ENCODE measurements around the gene CCDC182.

GRCh38 chr17:57750109-57750871 lies 5.2 kb upstream of the CCDC182 start:
- no peak for TF ChIP-seq POLR2A (IDR thresholded peaks at IDR 0.05)
- TF ChIP-seq, protein P1, sequence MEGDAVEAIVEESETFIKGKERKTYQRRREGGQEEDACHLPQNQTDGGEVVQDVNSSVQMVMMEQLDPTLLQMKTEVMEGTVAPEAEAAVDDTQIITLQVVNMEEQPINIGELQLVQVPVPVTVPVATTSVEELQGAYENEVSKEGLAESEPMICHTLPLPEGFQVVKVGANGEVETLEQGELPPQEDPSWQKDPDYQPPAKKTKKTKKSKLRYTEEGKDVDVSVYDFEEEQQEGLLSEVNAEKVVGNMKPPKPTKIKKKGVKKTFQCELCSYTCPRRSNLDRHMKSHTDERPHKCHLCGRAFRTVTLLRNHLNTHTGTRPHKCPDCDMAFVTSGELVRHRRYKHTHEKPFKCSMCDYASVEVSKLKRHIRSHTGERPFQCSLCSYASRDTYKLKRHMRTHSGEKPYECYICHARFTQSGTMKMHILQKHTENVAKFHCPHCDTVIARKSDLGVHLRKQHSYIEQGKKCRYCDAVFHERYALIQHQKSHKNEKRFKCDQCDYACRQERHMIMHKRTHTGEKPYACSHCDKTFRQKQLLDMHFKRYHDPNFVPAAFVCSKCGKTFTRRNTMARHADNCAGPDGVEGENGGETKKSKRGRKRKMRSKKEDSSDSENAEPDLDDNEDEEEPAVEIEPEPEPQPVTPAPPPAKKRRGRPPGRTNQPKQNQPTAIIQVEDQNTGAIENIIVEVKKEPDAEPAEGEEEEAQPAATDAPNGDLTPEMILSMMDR (IDR thresholded peaks at IDR 0.05) = no peak

Measured in heart left ventricle (tissue), 13 donors.